ENCODE measurements around the gene STK31.

DNA sequence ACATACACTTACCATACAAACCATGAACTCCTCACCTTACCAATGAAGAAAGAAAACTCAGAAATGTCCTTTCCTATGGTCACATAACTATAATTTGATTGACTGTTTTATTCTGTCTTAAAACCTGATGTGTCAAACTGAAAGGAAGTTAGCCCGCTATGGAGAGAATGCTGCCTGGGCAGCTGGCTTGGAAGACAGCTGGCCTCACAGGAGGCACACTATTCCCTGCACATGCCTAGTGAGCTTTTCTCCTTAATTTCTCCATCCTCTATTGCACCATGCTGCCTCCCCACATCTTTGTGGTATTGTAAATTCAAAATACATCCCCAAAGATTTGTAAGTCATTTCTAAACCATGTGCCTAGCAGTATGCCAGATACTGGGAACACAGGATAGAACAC lies 163.3 kb downstream of the STK31 start:
- TF ChIP-seq CTCF (optimal IDR thresholded peaks at IDR 0.05 in 1 of 3, IDR thresholded peaks at IDR 0.05 in 1 of 3, conservative IDR thresholded peaks at IDR 0.05 in 1 of 3; ENCODE audit: extremely low read depth in 1 of 3, insufficient read depth in 2 of 3, low read length in 3 of 3) (no peak), EZH2 (IDR thresholded peaks at IDR 0.05; ENCODE audit: low read length) (no peak)
